GM12801 (cell line): ENCODE measurements around the gene PLAC1.

Source experiments
- TF ChIP-seq, protein P1 (sequence below): IDR thresholded peaks from one replicate; pipeline ENCODE4 v1.5.1; 2011; ENCODE audit warnings: control low read depth; ENCODE audit not compliant: insufficient read length; ENCODE audit errors: extremely low read depth

The PLAC1 gene

DNA sequence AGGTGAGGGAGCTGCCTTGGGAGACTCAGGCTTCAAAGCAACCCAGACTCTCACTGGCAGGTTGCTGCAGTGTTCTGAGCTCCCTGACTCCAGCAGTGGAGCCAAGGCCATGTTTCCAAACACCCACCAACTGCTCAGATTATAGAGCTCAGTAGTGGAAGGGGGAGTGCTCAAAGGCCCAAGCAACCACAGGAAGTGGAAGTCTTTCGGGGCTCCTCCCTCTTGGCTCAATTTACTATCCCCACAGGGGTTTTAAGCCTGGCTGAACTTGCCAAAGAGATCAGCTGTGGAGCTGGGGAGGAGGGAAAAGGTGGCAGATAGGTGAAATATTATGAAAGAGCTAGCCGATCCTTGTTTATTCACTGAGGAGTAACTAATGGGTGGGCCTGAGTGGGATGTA, 115.8 kb downstream of the PLAC1 start:
- TF ChIP-seq, protein P1, sequence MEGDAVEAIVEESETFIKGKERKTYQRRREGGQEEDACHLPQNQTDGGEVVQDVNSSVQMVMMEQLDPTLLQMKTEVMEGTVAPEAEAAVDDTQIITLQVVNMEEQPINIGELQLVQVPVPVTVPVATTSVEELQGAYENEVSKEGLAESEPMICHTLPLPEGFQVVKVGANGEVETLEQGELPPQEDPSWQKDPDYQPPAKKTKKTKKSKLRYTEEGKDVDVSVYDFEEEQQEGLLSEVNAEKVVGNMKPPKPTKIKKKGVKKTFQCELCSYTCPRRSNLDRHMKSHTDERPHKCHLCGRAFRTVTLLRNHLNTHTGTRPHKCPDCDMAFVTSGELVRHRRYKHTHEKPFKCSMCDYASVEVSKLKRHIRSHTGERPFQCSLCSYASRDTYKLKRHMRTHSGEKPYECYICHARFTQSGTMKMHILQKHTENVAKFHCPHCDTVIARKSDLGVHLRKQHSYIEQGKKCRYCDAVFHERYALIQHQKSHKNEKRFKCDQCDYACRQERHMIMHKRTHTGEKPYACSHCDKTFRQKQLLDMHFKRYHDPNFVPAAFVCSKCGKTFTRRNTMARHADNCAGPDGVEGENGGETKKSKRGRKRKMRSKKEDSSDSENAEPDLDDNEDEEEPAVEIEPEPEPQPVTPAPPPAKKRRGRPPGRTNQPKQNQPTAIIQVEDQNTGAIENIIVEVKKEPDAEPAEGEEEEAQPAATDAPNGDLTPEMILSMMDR, result no peak

DNA sequence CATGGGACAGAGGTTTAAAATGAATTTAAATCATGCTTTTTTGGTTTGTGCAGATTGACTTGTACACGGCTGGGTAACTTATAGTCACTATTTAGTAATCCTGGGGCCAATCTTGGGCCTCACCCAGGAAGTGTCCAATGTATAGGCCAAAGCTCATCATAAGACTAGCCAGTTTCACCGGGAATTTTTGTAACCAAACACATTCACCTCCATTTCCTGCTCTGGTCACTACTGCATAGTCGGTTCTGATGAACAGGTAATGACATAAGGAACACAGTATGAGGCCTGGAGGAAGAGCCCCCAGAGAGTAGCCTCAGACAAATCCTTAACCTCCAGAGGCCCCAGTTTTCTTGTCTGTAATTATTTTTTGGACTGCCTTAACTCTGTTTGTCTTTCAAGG, 116.4 kb downstream of the PLAC1 start:
- TF ChIP-seq, protein P1, result no peak

DNA sequence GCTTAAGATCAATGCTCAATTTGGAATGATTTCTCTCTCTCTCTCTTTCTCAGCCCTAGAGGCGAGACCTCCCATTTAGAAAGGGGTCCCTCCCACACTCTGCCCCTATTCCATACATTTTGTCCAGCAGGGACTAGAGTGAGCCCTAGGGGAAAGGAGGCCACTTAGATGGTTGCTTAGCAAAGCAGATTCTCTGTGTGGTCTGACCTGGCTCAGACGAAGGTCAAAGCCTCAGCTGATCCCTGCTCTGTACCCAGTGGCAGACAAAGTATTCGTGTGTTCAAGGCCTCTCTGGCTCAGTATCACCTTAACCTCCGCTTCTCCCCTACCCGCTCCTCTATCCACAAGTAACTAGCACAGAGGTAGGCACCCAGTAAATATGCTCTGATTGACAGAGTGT, 120.0 kb downstream of the PLAC1 start:
- TF ChIP-seq, protein P1, result no peak

DNA sequence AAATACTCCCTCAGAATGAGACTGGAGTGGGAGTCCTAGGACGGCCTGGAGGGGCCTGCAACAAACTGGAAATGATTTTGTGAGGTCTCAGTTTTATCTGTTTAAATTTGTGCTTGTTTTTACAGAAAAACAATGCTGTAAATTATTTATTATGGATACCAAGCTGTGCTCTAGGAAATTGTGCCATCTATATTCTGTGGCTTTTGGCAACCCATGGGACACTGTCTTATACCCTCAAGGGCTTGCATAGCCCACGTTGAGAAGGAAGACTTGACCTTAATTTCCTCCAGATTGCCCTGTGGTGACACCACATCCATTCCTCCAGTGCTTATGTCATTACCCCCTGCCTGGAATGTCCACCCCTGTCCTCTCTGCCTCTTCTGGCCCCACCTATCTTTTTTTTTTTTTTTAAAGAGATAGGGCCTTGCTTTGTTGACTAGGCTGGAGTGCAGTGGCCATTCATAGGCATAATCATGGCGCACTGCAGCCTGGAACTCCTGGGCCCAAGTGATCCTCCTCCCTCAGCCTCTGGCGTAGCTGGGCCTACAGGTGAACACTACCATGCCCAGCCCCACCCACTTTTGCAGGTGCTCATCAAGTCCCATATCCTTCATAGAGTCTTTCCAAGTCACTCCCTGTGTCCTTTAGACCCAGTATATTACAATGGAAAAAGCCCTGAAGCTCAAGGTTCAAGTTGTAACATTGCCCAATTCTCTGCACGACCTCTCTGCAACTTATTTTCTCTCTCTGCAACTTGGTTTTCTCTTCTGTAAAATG, 120.9 kb downstream of the PLAC1 start:
- TF ChIP-seq, protein P1, result no peak

DNA sequence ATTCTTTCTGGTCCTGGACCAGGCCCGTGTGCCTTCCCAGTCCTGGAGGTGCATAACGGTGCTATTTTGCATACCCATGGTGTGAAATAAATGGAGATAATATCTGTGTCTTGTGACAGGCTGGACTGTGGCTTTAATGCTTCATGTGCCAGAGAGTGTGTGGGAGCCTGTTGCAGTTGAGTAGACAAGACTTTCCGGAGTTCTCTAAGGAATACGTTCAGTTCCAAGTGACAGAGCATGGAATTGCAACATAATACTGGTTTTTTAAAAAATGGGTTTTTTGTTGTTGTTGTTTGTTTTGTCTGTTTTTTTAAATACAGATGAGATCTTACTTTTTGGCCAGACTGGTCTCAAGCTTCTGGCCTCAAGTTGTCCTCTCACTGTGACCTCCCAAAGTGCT, 124.3 kb downstream of the PLAC1 start:
- TF ChIP-seq, protein P1, result no peak

DNA sequence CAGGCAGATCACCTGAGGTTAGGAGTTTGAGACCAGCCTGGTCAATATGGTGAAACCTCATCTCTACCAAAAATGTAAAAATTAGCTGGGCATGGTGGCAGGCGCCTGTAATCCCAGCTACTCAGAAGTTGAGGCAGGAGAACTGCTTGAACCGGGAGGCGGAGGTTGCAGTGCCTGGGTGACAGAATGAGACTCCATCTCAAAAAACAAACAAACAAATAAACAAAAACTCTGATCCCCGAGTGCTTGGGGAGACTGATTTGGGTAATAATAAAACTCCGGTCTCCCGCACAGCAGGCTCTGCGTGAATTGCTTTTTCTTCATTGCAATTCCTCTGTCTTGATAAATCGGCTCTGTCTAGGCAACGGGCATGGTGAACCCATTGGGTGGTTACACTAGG, 124.9 kb downstream of the PLAC1 start:
- TF ChIP-seq, protein P1, result no peak

DNA sequence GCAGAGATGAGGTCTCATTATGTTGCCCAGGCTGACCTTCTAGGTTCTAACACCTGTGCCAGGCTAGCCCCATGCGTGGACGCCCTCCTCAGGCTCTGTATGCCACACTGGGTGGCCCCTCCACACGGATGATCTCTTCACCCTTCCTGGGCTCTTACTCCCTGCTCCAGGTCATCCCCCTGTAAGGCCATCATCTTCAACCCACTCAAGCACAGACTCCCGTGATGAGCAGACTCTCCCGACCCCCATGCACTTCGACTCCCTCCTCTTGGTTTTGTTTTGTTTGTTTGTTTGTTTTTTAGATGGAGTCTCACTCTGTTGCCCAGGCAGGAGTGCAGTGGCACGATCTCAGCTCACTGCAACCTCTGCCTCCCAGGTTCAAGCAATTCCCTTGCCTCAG, 127.4 kb downstream of the PLAC1 start:
- TF ChIP-seq, protein P1, result no peak
